WTC11 (cell line): ENCODE data around the gene NPAS3.

Experiments
- E2F1 ChIP-seq: sonication (generic); formaldehyde crosslinking; IDR thresholded peaks from 2 replicates; pipeline ENCODE4 v1.8.0; 2022; ENCODE audit warnings: mild to moderate bottlenecking, missing genetic modification reagents
- ETV6 ChIP-seq: sonication (generic); formaldehyde crosslinking; IDR thresholded peaks from 2 replicates; pipeline ENCODE4 v1.8.1; 2022; ENCODE audit warnings: mild to moderate bottlenecking, missing genetic modification reagents
- IRF1 ChIP-seq: sonication (generic); formaldehyde crosslinking; IDR thresholded peaks from 2 replicates; pipeline ENCODE4 v1.8.0; 2023; ENCODE audit warnings: missing genetic modification reagents
- TCF7 ChIP-seq: sonication (generic); formaldehyde crosslinking; IDR thresholded peaks from 2 replicates; pipeline ENCODE4 v1.8.0; 2022; ENCODE audit warnings: mild to moderate bottlenecking, low read depth, missing genetic modification reagents, moderate library complexity
- ZNF232 ChIP-seq: sonication (generic); formaldehyde crosslinking; IDR thresholded peaks from 2 replicates; pipeline ENCODE4 v1.8.0; 2022; ENCODE audit warnings: mild to moderate bottlenecking, missing genetic modification reagents
- TF ChIP-seq, protein P1 (sequence below): sonication (generic); formaldehyde crosslinking; IDR thresholded peaks from 2 replicates; pipeline ENCODE4 v1.8.1; 2022; ENCODE audit warnings: low read depth, missing genetic modification reagents, borderline replicate concordance
- TF ChIP-seq, protein P2 (sequence below): fragments of 200-600 bp; IDR thresholded peaks from 2 replicates; pipeline ENCODE4 v1.8.0; 2022; ENCODE audit warnings: antibody characterized with exemption

DNA sequence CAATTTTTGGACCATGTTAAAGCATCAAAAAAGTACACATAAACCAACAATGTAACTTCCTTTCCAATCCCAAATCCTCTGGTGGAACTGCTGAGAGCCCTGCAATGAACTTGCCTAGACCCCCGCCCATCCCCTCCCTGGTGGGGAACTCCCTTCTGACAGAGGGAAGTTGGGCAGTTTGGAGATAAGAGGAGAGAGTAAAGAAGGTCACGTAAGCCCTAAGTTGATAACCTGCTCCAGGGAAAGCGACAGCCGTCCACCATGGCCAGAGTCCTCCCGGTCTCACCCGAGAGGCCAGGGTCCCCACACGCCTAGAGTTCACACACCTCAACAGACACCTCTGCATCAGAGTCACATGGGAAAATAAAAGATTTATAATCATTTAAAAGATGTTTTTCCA, 873.5 kb downstream of the NPAS3 start:
- TF ChIP-seq, protein P1, sequence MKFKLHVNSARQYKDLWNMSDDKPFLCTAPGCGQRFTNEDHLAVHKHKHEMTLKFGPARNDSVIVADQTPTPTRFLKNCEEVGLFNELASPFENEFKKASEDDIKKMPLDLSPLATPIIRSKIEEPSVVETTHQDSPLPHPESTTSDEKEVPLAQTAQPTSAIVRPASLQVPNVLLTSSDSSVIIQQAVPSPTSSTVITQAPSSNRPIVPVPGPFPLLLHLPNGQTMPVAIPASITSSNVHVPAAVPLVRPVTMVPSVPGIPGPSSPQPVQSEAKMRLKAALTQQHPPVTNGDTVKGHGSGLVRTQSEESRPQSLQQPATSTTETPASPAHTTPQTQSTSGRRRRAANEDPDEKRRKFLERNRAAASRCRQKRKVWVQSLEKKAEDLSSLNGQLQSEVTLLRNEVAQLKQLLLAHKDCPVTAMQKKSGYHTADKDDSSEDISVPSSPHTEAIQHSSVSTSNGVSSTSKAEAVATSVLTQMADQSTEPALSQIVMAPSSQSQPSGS (CRISPR knock-in tag) = no peak
- TF ChIP-seq, protein P2, sequence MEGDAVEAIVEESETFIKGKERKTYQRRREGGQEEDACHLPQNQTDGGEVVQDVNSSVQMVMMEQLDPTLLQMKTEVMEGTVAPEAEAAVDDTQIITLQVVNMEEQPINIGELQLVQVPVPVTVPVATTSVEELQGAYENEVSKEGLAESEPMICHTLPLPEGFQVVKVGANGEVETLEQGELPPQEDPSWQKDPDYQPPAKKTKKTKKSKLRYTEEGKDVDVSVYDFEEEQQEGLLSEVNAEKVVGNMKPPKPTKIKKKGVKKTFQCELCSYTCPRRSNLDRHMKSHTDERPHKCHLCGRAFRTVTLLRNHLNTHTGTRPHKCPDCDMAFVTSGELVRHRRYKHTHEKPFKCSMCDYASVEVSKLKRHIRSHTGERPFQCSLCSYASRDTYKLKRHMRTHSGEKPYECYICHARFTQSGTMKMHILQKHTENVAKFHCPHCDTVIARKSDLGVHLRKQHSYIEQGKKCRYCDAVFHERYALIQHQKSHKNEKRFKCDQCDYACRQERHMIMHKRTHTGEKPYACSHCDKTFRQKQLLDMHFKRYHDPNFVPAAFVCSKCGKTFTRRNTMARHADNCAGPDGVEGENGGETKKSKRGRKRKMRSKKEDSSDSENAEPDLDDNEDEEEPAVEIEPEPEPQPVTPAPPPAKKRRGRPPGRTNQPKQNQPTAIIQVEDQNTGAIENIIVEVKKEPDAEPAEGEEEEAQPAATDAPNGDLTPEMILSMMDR = no peak
- TF ChIP-seq ZNF232 (CRISPR knock-in tag) (no peak), E2F1 (CRISPR knock-in tag) (no peak), ETV6 (CRISPR knock-in tag) (no peak), TCF7 (no peak), IRF1 (CRISPR knock-in tag) (no peak)
